Measurements from ENCODE around the gene STK35. TPM values are rescaled to one million over a fixed set of nuclear protein-coding genes. Genes with fewer than 3 reads are reported as not detected.

Gene STK35
- total and polyA plus RNA-seq, 2 of the 13 experiments (the other 11 are each of a cell fraction or from before 2014, with no cell fraction given): 27.4 to 29.8 TPM

- TF ChIP-seq ARID5B (CRISPR knock-in tag; IDR thresholded peaks at IDR 0.05) (0 out of 2 replicates have a peak, but pooled peaks have one; percentile 13), ZNF710 (CRISPR knock-in tag; IDR thresholded peaks at IDR 0.05; ENCODE audit: borderline replicate concordance) (no peak), ZNF331 (CRISPR knock-in tag; IDR thresholded peaks at IDR 0.05) (peak; percentile 45; the same call in 1 of the 2 replicates), KLF16 (CRISPR knock-in tag; IDR thresholded peaks at IDR 0.05) (0 out of 4 replicates have a peak, but pooled peaks of 1 of the 2 experiments have one; percentile 47), ZFX (CRISPR knock-in tag; IDR thresholded peaks at IDR 0.05; ENCODE audit: low read depth) (0 out of 2 replicates have a peak, but pooled peaks have one; percentile 17), IRF2 (CRISPR knock-in tag; IDR thresholded peaks at IDR 0.05) (0 out of 2 replicates have a peak, but pooled peaks have one; percentile 46), PCBP2 (optimal IDR thresholded peaks at IDR 0.05; ENCODE audit: low read depth, low read length, poor library complexity, severe bottlenecking) (peak; percentile 74), PRDM4 (CRISPR knock-in tag; IDR thresholded peaks at IDR 0.05; ENCODE audit: borderline replicate concordance) (peak; percentile 72; the same call in 1 of the 2 replicates), ELF1 (CRISPR knock-in tag; IDR thresholded peaks at IDR 0.05) (no peak), ZNF431 (CRISPR knock-in tag; IDR thresholded peaks at IDR 0.05; ENCODE audit: borderline replicate concordance, low read depth) (no peak), SOX5 (CRISPR knock-in tag; IDR thresholded peaks at IDR 0.05; ENCODE audit: borderline replicate concordance) (0 out of 2 replicates have a peak, but pooled peaks have one; percentile 20), ZNF512 (CRISPR knock-in tag; IDR thresholded peaks at IDR 0.05) (peak; percentile 89), ZNF292 (CRISPR knock-in tag; IDR thresholded peaks at IDR 0.05; ENCODE audit: borderline replicate concordance, low read depth) (no peak), TFDP1 (CRISPR knock-in tag; IDR thresholded peaks at IDR 0.05; ENCODE audit: borderline replicate concordance) (0 out of 2 replicates have a peak, but pooled peaks have one; percentile 31)
Measured at GRCh38 chr20:2172305-2173175, 70.9 kb downstream of the STK35 start (continued).

Measured in HepG2 (cell line).